ENCODE measurements around the gene MYOM1.
"Not testable (repeated sequence)": the region's sequence is repeated elsewhere in the genome, so short reads cannot be mapped to it uniquely, and the experiment has no call there.

Gene MYOM1

GRCh38 chr18:3217948-3218647 is 1.7 kb downstream of the MYOM1 start:
- DNase-seq: peak; percentile 8

- no peak for DNase-seq
Measured at GRCh38 chr18:3216987-3217386, 2.8 kb downstream of the MYOM1 start.

DNA sequence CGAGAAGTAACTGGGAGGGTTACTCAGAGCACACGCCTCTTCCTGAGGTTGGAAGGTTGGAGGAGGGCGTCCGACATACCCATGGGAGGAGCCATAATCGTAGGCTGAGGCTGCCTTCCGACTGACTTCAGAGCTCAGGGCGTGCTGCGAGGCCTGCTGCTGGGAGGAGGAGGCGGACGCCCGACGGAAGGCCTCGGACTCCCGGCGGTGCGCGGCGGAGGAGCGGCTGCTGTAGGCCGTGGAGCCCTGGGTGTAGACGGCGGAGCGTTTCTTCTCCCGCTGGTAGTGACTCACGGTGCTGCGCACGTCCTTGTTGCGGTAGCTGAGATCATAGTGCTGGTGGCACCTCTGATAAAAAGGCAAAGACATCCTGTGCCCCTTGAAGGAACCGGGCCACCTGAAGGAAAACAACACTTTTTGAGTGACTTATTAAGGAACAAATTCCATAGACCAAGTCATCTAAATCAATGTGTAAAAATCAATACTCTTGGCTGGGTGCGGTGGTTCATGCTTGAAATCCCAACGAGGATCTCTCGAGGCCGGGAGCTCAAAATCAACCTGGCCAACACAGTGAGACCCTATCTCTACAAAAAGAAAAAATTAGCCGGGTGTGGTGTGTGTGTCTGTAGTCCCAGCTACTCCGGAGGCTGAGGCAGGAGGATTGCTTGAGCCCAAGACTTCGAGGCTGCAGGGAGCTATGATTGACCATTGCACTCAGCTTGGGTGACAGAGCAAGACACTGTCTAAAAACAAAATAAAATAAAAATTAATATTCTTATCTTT is 4.7 kb downstream of the MYOM1 start:
- no peak for DNase-seq

DNA sequence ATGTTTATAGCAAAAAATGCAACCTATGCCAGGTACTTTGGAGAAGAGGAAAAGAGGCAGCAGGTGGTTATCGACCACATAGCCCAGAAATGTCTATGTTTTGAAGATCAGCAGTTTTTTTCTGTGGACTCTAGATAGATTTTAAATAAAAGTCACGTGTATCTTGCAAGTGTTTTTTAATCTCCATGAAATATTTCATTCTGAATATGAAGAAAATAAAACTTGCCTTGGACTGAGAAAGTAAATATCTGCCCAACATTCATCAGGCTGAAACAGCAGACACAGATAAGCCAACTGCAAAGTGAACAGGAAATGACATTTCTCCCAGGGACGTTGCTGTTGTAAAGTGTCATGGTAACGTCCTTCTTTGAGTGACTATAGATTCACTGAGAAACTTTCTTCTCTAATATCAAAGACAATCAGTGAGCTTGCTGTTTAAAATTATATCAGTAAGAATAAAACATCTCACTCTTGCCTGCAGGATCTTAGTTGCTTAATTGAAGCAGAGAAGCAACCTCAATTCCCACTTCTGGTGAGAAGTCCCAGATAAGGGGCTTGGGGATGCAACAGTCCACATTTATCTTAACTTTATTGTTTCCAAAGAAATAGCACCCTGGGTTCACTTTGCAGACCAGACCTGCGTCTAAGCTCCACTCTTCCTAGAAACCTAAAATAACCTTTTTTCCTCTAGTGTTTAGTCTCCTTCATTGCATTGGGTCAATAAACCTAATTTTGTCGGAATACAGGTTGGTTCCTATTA is 6.3 kb downstream of the MYOM1 start:
- peak; percentile 71 for DNase-seq

- DNase-seq: no peak
Measured at GRCh38 chr18:3212657-3213056, 7.1 kb downstream of the MYOM1 start.

DNA sequence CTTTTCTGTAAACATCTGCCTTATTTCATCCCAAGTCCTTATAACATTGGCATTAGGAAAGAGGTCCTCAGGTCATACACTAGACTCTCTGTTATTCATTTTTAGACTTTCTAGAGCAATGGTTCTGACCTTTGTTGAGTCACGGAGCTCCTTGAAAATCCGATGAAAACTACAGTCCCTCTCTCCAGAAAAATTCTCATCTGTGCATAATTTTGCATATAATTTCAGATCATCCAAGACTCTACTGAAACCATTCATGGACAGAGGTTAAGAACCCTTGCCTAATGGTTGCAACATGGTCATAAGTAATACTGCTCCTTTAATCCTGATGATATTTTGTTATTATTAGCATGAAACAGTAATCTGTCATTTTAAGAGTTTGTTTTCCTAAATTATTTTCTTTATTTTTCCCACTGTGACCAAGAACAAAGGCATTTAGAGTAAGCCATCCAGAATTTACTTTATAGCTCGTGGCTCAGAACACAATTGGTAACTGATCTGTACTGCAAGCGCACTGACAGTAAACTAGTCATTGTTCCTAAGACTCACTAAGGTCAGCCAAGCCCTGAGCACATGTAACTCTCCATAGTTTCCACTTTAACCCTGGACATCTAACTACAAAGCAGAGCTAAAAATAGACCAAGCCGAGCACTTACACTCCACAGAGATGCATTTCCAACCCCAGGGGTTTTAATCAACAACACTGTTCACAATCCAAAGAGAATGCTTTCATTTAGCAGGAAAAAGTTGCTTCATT is 8.4 kb downstream of the MYOM1 start:
- DNase-seq: no peak

DNA sequence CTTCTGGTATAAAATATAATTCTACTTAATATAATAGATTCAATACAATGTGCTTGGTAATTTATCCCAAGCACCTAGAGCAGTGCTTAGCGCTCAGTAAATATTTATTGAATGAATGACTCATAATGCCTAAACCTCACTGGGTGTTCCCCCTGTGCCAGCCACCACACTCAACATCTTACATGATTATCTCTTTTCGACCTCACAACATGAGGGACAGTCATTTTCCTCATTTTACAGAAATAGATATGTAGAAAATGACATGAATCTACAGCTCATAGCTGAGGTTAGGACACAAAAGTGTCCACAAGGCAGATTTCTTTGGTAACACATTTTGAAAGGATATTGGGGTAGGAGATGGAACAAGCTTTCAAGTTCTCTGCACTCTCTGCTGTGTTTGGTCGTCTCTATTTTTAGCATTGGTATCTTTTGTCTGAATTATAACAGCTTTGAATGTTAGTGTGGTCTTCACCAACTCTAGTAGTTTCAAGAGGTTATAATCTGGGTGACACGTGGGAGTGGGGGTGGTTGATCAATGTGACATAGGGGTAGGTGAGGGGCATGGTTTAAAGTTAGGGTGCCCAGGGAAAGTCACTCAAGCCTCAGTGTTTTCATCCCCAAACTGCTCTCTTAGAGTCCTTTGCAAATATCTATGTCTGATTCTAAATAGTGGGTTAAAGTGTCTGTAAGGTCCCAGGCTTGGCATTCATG is 9.8 kb downstream of the MYOM1 start:
- DNase-seq: peak; percentile 56

GRCh38 chr18:3207565-3207964 is 12.2 kb downstream of the MYOM1 start:
- DNase-seq: no peak

DNA sequence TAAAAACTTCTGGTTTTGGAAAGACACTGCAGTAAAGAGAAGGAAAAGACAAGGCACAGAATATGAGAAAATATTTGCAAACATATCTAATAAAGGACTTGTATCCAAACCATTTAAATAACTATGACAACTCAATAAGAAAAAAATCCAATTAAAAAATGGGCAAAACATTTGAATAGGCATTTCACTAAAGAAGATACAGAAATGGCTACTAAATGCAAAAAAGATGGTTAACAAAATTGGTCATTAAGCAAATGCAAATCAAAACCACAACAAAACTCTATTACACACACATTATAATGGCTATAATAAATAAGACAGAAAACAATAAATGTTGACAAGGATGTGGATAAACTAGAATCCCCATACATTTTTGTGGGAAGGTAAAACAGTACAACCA is 14.5 kb downstream of the MYOM1 start:
- DNase-seq: no peak

GRCh38 chr18:3199942-3200645 is 19.7 kb downstream of the MYOM1 start:
- DNase-seq: no peak

- not testable (repeated sequence) for DNase-seq
Measured at GRCh38 chr18:3198260-3198860, 21.4 kb downstream of the MYOM1 start.

DNA sequence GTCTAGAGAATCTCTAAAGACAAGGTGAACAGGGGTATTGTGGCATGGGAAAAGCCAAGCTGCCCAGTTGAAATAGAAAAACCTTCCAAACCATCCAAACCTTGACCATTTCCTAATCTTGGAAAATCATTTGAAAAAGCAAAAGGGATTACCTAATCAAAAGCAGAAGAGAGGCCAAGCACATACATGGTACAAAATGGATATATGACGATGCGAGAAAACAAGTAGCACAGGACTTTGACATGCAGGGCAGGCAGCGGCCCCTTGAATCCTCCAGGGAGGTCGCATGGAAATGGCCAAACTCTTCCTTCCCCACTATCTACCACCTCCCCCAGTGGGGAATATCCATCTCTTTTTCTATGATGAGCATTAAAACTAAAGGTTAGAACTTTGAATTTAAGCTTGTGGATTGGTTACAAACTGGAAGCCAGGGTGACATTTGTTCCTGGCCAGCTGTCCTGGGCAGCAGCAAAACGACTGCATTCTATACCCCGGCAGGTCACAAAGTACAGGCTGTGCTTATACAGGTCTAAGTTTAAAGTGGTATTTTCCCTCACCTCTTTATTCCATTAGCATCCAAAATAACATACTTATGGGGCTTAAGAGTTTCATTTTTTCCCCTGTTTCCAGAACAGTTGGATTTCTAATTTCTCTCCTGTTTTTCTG is 24.7 kb downstream of the MYOM1 start:
- no peak for DNase-seq

- no peak for DNase-seq
Measured at GRCh38 chr18:3193331-3193730, 26.4 kb downstream of the MYOM1 start.

DNA sequence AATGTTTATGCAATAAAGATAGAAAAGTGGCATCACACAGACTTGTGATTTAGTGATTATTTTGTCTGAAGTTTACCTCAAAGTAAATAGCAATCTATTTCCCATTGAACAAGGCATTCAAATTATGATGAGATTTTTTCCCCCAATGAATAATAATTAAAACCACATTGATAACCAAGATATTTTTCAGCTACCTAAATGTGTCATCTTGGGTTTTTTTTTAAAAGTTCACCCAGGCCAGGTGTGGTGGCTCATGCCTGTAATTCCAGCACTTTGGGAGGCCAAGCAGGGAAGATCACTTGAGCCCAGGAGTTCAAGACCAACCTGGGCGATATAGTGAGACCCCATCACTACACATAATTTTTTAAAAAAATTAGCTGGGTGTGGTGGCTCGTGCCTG is 27.0 kb downstream of the MYOM1 start:
- no peak for DNase-seq

DNA sequence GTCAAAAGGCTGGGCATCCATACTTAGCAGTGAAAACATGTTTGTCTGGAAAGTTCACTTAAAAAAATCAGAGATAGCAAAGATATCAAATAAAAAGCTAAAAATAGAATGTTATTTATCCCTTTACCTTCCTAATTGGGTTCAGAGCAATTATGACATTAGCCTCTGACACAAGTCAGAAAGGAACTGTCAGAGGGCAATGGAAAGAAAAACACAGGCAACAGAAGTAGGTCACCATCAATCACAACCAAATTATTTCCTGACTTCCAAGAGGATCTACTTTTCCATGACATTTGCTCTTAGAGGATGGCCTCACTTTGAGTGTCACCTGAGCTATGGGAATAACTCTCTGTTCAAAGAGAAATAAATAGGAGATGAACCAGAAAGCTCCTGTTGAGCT is 27.5 kb downstream of the MYOM1 start:
- DNase-seq: no peak

- DNase-seq: no peak
Measured at GRCh38 chr18:3190610-3191009, 29.2 kb downstream of the MYOM1 start.

GRCh38 chr18:3189884-3190283 is 29.9 kb downstream of the MYOM1 start:
- DNase-seq: no peak

GRCh38 chr18:3186678-3187658 is 32.8 kb downstream of the MYOM1 start:
- peak; percentile 31 for DNase-seq

DNA sequence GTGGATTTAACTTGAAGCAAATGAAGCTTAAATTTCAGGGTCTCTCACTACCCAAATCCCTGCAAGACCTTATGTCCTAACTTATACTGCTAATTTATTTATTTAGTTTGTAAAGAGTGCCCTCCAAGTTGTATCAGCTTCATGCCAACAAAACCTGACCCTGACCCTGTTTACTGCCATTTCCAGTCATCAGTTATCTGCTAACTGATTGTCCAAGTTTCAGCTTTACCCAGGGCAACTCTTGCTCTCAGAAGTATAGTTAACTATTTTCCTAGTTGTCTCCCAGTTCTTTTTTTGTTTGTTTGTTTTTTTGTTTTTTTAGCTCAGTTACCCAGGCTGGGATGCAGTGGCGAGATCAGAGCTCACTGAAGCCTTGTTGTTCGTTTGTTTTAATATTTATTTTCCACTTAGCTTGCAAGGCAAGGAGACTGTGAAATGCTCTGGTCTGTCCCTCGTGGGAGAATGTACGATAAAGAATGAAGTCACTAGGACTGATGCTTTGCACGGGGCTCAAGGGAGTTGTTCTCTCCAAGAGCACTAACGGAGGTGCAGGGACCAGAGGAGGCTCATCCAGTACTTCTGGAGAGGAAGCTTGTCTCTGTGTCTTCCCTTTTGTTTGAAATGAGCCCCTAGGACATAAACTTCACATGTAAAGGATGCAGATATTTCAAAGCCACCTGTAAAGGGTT is 35.3 kb downstream of the MYOM1 start:
- no peak for DNase-seq
